Thyroid gland (tissue), 4 donors: Measurements from ENCODE around the gene PLCG2.

ENCODE experiments used
- CTCF ChIP-seq, 6 experiments: fragments of 200-600 bp in 3 of 6; fragments of 450-650 bp in 3 of 6; sonication (generic) in 3 of 6; IDR thresholded peaks; one replicate each; pipeline ENCODE4 v1.5.1; 2016 to 2019; ENCODE audit warnings: antibody characterized with exemption in 6 of 6, mild to moderate bottlenecking in 2 of 6, inconsistent platforms in 1 of 6, moderate library complexity in 1 of 6
- POLR2A ChIP-seq, 2 donors: fragments of 450-650 bp; IDR thresholded peaks; one replicate each; pipeline ENCODE4 v1.6.1; 2017; ENCODE audit warnings: antibody characterized with exemption in 2 of 2, mild to moderate bottlenecking in 2 of 2, moderate library complexity in 1 of 2

GRCh38 chr16:81803332-81803731 lies 24.2 kb downstream of the PLCG2 start:
- TF ChIP-seq CTCF (IDR thresholded peaks at IDR 0.05), result no peak
- no peak for TF ChIP-seq POLR2A (IDR thresholded peaks at IDR 0.05)
